ENCODE data around the gene DAAM1.

- TF ChIP-seq, protein P1, sequence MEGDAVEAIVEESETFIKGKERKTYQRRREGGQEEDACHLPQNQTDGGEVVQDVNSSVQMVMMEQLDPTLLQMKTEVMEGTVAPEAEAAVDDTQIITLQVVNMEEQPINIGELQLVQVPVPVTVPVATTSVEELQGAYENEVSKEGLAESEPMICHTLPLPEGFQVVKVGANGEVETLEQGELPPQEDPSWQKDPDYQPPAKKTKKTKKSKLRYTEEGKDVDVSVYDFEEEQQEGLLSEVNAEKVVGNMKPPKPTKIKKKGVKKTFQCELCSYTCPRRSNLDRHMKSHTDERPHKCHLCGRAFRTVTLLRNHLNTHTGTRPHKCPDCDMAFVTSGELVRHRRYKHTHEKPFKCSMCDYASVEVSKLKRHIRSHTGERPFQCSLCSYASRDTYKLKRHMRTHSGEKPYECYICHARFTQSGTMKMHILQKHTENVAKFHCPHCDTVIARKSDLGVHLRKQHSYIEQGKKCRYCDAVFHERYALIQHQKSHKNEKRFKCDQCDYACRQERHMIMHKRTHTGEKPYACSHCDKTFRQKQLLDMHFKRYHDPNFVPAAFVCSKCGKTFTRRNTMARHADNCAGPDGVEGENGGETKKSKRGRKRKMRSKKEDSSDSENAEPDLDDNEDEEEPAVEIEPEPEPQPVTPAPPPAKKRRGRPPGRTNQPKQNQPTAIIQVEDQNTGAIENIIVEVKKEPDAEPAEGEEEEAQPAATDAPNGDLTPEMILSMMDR (IDR thresholded peaks at IDR 0.05; ENCODE audit: insufficient read depth, low read depth, low read length), result no peak
- TF ChIP-seq EZH2 (IDR thresholded peaks at IDR 0.05; ENCODE audit: insufficient read depth, low read length), result no peak
Observed at GRCh38 chr14:59221568-59221967, 33.1 kb downstream of the DAAM1 start.

Data from astrocyte (in vitro differentiated cells and primary cell).